Breast epithelium (tissue), 4 donors: ENCODE data around the gene PASK. TPM values are rescaled to one million over a fixed set of nuclear protein-coding genes. Genes with fewer than 3 reads are reported as not detected.
A peak's percentile ranks its signal among the peaks of the same experiment; 100 is the strongest.
"Not testable (repeated sequence)": the region's sequence is repeated elsewhere in the genome, so short reads cannot be mapped to it uniquely, and the experiment has no call there.

Experiments
- DNase-seq, 2 donors: peaks; one replicate each; pipeline ENCODE4 v3.0.0-alpha.2; 2019; ENCODE audit warnings: low spot score in 2 of 2
- H3K27ac ChIP-seq, 2 donors: fragments of 200-600 bp; sonication (generic) in 1 of 2; one replicate each; pipeline ENCODE4 v1.5.1; 2016 to 2019; ENCODE audit warnings: mild to moderate bottlenecking in 1 of 2
- H3K27me3 ChIP-seq, 2 donors: fragments of 200-600 bp; sonication (generic) in 1 of 2; one replicate each; pipeline versions ENCODE4 v1.5.1 to v1.6.0; 2017 to 2019; ENCODE audit warnings: control low read depth in 1 of 2, mild to moderate bottlenecking in 1 of 2
- H3K36me3 ChIP-seq: fragments of 200-600 bp; one replicate; pipeline ENCODE4 v1.5.1; 2019
- H3K4me1 ChIP-seq, 2 donors: fragments of 200-600 bp; sonication (generic); one replicate each; pipeline ENCODE4 v1.5.1; 2016 to 2019; ENCODE audit warnings: control low read depth in 1 of 2
- H3K4me3 ChIP-seq, 3 donors: fragments of 200-600 bp; sonication (generic); 1 replicate in 2 of 3; 2 replicates in 1 of 3; pipeline ENCODE4 v1.5.1; 2016 to 2019; ENCODE audit warnings: mild to moderate bottlenecking in 3 of 3, moderate library complexity in 2 of 3
- H3K9me3 ChIP-seq, 2 donors: fragments of 200-600 bp; sonication (generic) in 1 of 2; one replicate each; pipeline ENCODE4 v1.5.1; 2016 to 2019; ENCODE audit warnings: control low read depth in 1 of 2
- POLR2A ChIP-seq: fragments of 450-650 bp; IDR thresholded peaks from one replicate; pipeline ENCODE4 v1.6.1; 2016; ENCODE audit warnings: antibody characterized with exemption, mild to moderate bottlenecking, moderate library complexity
- POLR2AphosphoS5 ChIP-seq, 3 donors: sonication (generic); formaldehyde crosslinking; IDR thresholded peaks; one replicate each; pipeline ENCODE4 v1.6.1; 2017; ENCODE audit warnings: antibody characterized with exemption in 3 of 3
- intact Hi-C: fragments of 100-400 bp; cut with DNase I; formaldehyde crosslinking; loops from one replicate; pipeline ENCODE4 v1.15.1; 2023; ENCODE audit warnings: low total_unique reads
- total RNA-seq, 3 donors: library from RNA; depleted of rRNA; stranded (reverse); fragments of >200 nt; gene quantifications; one replicate each; pipeline ENCODE4 v1.1.0, GENCODE V29; 2016
- TF ChIP-seq, protein P1 (sequence below), 3 donors: fragments of 450-650 bp; IDR thresholded peaks; one replicate each; pipeline ENCODE4 v1.5.1; 2016 to 2017; ENCODE audit warnings: antibody characterized with exemption in 3 of 3, mild to moderate bottlenecking in 3 of 3, moderate library complexity in 3 of 3

The PASK gene
- total RNA-seq, 3 donors from 2014 or later, result 4.3 to 7.3 (median 6.6) TPM

DNA sequence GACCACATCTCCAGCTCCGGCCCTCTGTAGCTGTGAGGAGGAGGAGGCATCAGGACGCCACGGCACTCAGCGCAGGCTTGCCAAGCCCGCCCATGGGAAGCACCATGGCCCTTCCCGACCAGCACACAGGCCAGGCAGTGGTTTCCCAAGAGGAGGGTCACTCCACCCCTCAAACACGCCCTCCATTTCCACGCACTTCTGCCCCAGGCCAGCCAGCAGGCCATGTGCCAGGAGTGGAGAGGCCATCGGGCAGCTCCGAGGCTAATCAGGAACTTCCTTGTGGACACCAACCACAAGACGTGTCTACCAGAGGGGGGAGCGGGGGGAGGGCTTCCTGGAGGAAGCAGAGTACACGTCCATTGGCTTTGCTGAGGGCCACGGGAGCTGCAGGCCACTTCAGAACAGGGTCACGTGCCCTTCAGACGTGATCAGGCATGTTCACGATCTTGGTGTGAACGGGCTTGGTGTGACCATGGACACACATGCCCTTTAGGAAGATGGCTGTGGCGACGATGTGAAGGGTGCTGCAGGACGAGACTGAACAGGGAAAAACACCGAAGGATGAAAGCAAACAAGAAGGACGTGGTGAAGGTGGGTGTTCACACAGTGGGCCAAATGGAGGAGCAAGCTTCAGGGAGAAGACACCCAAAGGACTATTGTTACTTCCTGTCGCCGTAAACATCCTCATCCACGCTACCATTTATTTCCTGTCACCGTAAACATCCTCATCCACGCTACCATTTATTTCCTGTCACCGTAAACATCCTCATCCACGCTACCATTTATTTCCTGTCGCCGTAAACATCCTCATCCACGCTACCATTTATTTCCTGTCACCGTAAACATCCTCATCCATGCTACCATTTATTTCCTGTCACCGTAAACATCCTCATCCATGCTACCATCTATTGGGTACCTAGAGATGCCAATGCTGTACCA is 40.7 kb downstream of the PASK start:
- Histone ChIP-seq H3K4me3 (no peak overlapping the region), H3K9me3 (no peaks in the 10 kb centered on the region), H3K4me1 (no peaks in the 10 kb centered on the region), H3K36me3 (no peaks in the 10 kb centered on the region), H3K27ac (no peak overlapping the region), H3K27me3 (no peaks in the 10 kb centered on the region)
- no peak for TF ChIP-seq POLR2A
- TF ChIP-seq, protein P1, sequence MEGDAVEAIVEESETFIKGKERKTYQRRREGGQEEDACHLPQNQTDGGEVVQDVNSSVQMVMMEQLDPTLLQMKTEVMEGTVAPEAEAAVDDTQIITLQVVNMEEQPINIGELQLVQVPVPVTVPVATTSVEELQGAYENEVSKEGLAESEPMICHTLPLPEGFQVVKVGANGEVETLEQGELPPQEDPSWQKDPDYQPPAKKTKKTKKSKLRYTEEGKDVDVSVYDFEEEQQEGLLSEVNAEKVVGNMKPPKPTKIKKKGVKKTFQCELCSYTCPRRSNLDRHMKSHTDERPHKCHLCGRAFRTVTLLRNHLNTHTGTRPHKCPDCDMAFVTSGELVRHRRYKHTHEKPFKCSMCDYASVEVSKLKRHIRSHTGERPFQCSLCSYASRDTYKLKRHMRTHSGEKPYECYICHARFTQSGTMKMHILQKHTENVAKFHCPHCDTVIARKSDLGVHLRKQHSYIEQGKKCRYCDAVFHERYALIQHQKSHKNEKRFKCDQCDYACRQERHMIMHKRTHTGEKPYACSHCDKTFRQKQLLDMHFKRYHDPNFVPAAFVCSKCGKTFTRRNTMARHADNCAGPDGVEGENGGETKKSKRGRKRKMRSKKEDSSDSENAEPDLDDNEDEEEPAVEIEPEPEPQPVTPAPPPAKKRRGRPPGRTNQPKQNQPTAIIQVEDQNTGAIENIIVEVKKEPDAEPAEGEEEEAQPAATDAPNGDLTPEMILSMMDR (IDR thresholded peaks at IDR 0.05), result no peak
- TF ChIP-seq POLR2AphosphoS5 (IDR thresholded peaks at IDR 0.05), result no peak
- DNase-seq, result no peak
- intact Hi-C loops, result no loop called here

DNA sequence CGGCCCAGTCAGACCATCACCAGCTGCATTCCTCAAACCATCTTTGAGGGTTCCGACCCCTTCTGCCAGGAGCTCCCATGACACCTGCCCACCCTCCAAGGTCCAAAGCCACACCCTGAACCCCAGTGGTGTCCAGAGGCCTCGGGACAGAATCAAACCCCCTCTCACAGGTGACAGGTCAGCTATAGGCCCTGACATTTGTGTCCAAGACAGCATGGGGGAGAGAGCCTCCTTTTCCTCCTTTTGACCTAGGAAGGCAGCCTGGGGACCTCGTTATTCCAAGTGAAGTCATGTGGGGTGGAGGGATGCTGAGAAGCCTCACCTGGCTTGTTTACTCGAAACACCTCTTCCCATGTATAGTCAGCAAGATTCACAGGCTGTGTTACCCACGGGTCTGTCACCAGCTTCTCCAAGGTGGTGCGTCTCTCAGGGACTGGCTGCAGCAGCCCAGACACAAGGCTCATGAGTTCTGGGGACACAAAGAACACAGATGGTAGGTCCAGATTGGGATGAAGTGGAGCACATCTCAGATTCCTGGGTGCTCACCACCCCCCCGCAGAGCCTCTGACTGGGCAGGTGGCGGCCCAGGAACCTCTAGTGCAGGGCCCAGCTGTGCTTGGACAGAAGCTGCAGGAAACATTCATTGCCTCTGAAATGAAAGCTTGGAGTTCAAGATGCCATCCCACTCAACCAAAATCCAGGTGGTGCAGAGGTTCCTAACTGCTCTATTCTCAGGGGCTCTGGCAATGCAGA is 42.1 kb downstream of the PASK start:
- no peaks in the 10 kb centered on the region for H3K9me3 ChIP-seq
- H3K4me1 ChIP-seq, result no peaks in the 10 kb centered on the region
- no peak overlapping the region for H3K27ac ChIP-seq
- no peak overlapping the region for H3K4me3 ChIP-seq
- H3K36me3 ChIP-seq, result no peaks in the 10 kb centered on the region
- intact Hi-C loops, result no loop called here
- TF ChIP-seq POLR2A, result no peak
- DNase-seq, result no peak
- H3K27me3 ChIP-seq, result no peaks in the 10 kb centered on the region

GRCh38 chr2:241105641-241106040 is 43.6 kb downstream of the PASK start:
- DNase-seq, result no peak
- Histone ChIP-seq H3K27me3 (no peaks in the 10 kb centered on the region), H3K4me1 (no peaks in the 10 kb centered on the region), H3K4me3 (no peak overlapping the region), H3K36me3 (no peaks in the 10 kb centered on the region), H3K9me3 (no peaks in the 10 kb centered on the region), H3K27ac (no peak overlapping the region)
- intact Hi-C loops, result no loop called here
- TF ChIP-seq, protein P1 (IDR thresholded peaks at IDR 0.05), result no peak
- no peak for TF ChIP-seq POLR2A
- no peak for TF ChIP-seq POLR2AphosphoS5 (IDR thresholded peaks at IDR 0.05)

- H3K36me3 ChIP-seq, H3K27ac ChIP-seq, DNase-seq, H3K9me3 ChIP-seq, H3K4me1 ChIP-seq, H3K27me3 ChIP-seq, H3K4me3 ChIP-seq: not testable (repeated sequence)
- intact Hi-C loops, result loop anchor here (5.0 kb wide), 1 partner anchor 208 kb away; no protein-coding TSS in a partner anchor
Observed at GRCh38 chr2:241104611-241105010, 44.7 kb downstream of the PASK start.

DNA sequence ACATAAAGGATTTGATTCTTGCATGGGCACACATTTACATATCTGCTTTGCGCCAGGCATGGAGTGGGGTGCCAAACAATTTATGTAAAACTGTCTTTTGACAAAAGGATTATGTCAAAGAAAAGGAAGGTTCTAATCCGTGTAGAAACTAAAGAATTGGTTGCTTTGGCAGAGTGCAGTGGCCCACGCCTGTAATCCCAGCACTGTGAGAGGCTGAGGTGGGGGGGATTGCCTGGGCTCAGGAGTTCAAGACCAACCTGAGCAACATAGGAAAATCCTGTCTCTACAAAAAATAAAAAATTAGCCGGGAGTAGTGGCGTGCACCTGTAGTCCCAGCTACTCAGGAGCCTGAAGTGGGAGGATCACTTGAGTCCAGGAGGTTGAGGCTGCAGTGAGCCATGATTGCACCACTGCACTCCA is 46.1 kb downstream of the PASK start:
- no peak for DNase-seq
- Histone ChIP-seq H3K4me3 (peak overlapping the region; percentile 87 to 90 (median 87)), H3K4me1 (no peaks in the 10 kb centered on the region), H3K9me3 (no peaks in the 10 kb centered on the region), H3K36me3 (no peaks in the 10 kb centered on the region), H3K27me3 (no peaks in the 10 kb centered on the region), H3K27ac (peak overlapping the region in 1 of 2 donors; percentile 89)
- TF ChIP-seq POLR2AphosphoS5 (IDR thresholded peaks at IDR 0.05) (no peak), POLR2A (no peak)
- TF ChIP-seq, protein P1 (IDR thresholded peaks at IDR 0.05), result no peak
- intact Hi-C loops, result loop anchor here (5.0 kb wide), 1 partner anchor 209 kb away; no protein-coding TSS in a partner anchor
